WTC11 (cell line): ENCODE measurements around the gene SEPTIN10. TPM values are rescaled to one million over a fixed set of nuclear protein-coding genes. Genes with fewer than 3 reads are reported as not detected.

Source experiments
- ATAC-seq: fragments of 200-7000 bp; cut with Tn5 transposase; 2 replicates; pipeline ENCODE4 v1.10.0; 2021; ENCODE audit warnings: mild to moderate bottlenecking, moderate library complexity
- CTCF ChIA-PET: fragments of 300-600 bp; sonication (Branson Sonifier 250); formaldehyde crosslinking; loops from one replicate; lab custom pipeline; 2021; ENCODE audit warnings: antibody characterized with exemption; lab: Charles Lee
- POLR2A ChIA-PET: fragments of 350-600 bp; sonication (Branson Sonifier 250); formaldehyde crosslinking; loops from one replicate; lab custom pipeline; 2021; ENCODE audit warnings: antibody characterized with exemption; lab: Charles Lee
- DNase-seq: peaks from one replicate; pipeline ENCODE4 v3.0.0; 2021; ENCODE audit warnings: low spot score
- H3K27ac Mint-ChIP-seq: 2 replicates; pipeline ENCODE4 v1.8.0; 2021; ENCODE audit warnings: mixed read lengths
- H3K27me3 Mint-ChIP-seq: 2 replicates; pipeline ENCODE4 v1.8.0; 2021; ENCODE audit warnings: low read depth, mild to moderate bottlenecking, moderate library complexity, mixed read lengths
- H3K36me3 Mint-ChIP-seq: 2 replicates; pipeline ENCODE4 v1.8.0; 2021; ENCODE audit warnings: mixed read lengths
- H3K4me1 Mint-ChIP-seq: 2 replicates; pipeline ENCODE4 v1.8.0; 2022; ENCODE audit warnings: mixed read lengths
- H3K4me3 Mint-ChIP-seq: 2 replicates; pipeline ENCODE4 v1.8.0; 2021; ENCODE audit warnings: mild to moderate bottlenecking, moderate library complexity, mixed read lengths
- H3K9me3 Mint-ChIP-seq: 2 replicates; pipeline ENCODE4 v1.8.0; 2021; ENCODE audit warnings: mixed read lengths
- AR ChIP-seq: fragments of 250-450 bp; sonication (Bioruptor Pico); IDR thresholded peaks from 2 replicates; pipeline ENCODE4 v1.9.0; 2021; ENCODE audit warnings: mild to moderate bottlenecking
- ARID4B ChIP-seq: sonication (generic); formaldehyde crosslinking; IDR thresholded peaks from 2 replicates; pipeline ENCODE4 v1.8.0; 2023; ENCODE audit warnings: missing genetic modification reagents, mild to moderate bottlenecking, borderline replicate concordance
- CBFB ChIP-seq: sonication (generic); formaldehyde crosslinking; IDR thresholded peaks from 2 replicates; pipeline ENCODE4 v1.8.1; 2022; ENCODE audit warnings: mild to moderate bottlenecking, low read depth, missing genetic modification reagents
- CDX4 ChIP-seq: fragments of 250-450 bp; sonication (Bioruptor Pico); IDR thresholded peaks from 2 replicates; pipeline ENCODE4 v1.9.0; 2021; ENCODE audit warnings: moderate library complexity, mild to moderate bottlenecking, inconsistent platforms, borderline replicate concordance
- CREB1 ChIP-seq: sonication (generic); formaldehyde crosslinking; IDR thresholded peaks from 2 replicates; pipeline ENCODE4 v1.8.0; 2023; ENCODE audit warnings: mild to moderate bottlenecking, missing genetic modification reagents
- E2F1 ChIP-seq: sonication (generic); formaldehyde crosslinking; IDR thresholded peaks from 2 replicates; pipeline ENCODE4 v1.8.0; 2022; ENCODE audit warnings: mild to moderate bottlenecking, missing genetic modification reagents
- E2F5 ChIP-seq: sonication (generic); formaldehyde crosslinking; IDR thresholded peaks from 2 replicates; pipeline ENCODE4 v1.8.1; 2022; ENCODE audit warnings: mild to moderate bottlenecking, moderate library complexity, missing genetic modification reagents
- ESRRA ChIP-seq: sonication (generic); formaldehyde crosslinking; IDR thresholded peaks from 2 replicates; pipeline ENCODE4 v1.8.1; 2022; ENCODE audit warnings: mild to moderate bottlenecking, missing genetic modification reagents, borderline replicate concordance
- FOXK1 ChIP-seq: sonication (generic); formaldehyde crosslinking; IDR thresholded peaks from 2 replicates; pipeline ENCODE4 v1.8.0; 2022; ENCODE audit warnings: mild to moderate bottlenecking, moderate library complexity, missing genetic modification reagents
- GTF2I ChIP-seq: fragments of 250-450 bp; sonication (Bioruptor Pico); conservative IDR thresholded peaks from 2 replicates; pipeline ENCODE4 v1.4.0; 2021; ENCODE audit warnings: mild to moderate bottlenecking
- KAT7 ChIP-seq: sonication (generic); formaldehyde crosslinking; IDR thresholded peaks from 2 replicates; pipeline ENCODE4 v1.8.1; 2023; ENCODE audit warnings: missing genetic modification reagents, mild to moderate bottlenecking, borderline replicate concordance
- MXD4 ChIP-seq: fragments of 250-450 bp; sonication (Bioruptor Pico); IDR thresholded peaks from 2 replicates; pipeline ENCODE4 v1.8.0; 2021; ENCODE audit warnings: mild to moderate bottlenecking, moderate library complexity, borderline replicate concordance
- SMAD4 ChIP-seq: sonication (generic); formaldehyde crosslinking; IDR thresholded peaks from 2 replicates; pipeline ENCODE4 v1.8.0; 2022; ENCODE audit warnings: mild to moderate bottlenecking, missing genetic modification reagents
- SOX15 ChIP-seq: fragments of 250-450 bp; sonication (Bioruptor Pico); IDR thresholded peaks from 2 replicates; pipeline ENCODE4 v1.9.0; 2021; ENCODE audit warnings: mild to moderate bottlenecking
- USF2 ChIP-seq: sonication (generic); formaldehyde crosslinking; IDR thresholded peaks from 2 replicates; pipeline ENCODE4 v1.8.1; 2023; ENCODE audit warnings: mild to moderate bottlenecking, missing genetic modification reagents, moderate library complexity
- ZBTB21 ChIP-seq: sonication (generic); formaldehyde crosslinking; IDR thresholded peaks from 2 replicates; pipeline ENCODE4 v1.8.1; 2023; ENCODE audit warnings: mild to moderate bottlenecking, missing genetic modification reagents, borderline replicate concordance
- ZNF317 ChIP-seq: sonication (generic); formaldehyde crosslinking; IDR thresholded peaks from 2 replicates; pipeline ENCODE4 v1.8.1; 2023; ENCODE audit warnings: low read depth, mild to moderate bottlenecking, moderate library complexity, missing genetic modification reagents, borderline replicate concordance
- ZNF423 ChIP-seq: fragments of 250-450 bp; sonication (Bioruptor Pico); IDR thresholded peaks from 2 replicates; pipeline ENCODE4 v2.1.2; 2022; ENCODE audit warnings: mild to moderate bottlenecking, moderate library complexity
- ZNF671 ChIP-seq: fragments of 250-450 bp; sonication (Bioruptor Pico); IDR thresholded peaks from 2 replicates; pipeline ENCODE4 v1.8.0; 2021; ENCODE audit warnings: mild to moderate bottlenecking
- total RNA-seq: library from RNA; stranded (reverse); gene quantifications from 3 replicates; pipeline ENCODE4 v1.2.3, GENCODE V29; 2021

Gene SEPTIN10
- total RNA-seq, 1 experiment from 2014 or later = 86.8 TPM

GRCh38 chr2:109623297-109623696 lies 9.5 kb upstream of the SEPTIN10 start:
- DNase-seq (no peak), ATAC-seq (no peak)
- Mint-ChIP-seq H3K4me3 (no peak overlapping the region), H3K36me3 (no peaks in the 10 kb centered on the region), H3K4me1 (no peaks in the 10 kb centered on the region), H3K9me3 (no peaks in the 10 kb centered on the region), H3K27ac (no peak overlapping the region)
- TF ChIP-seq GTF2I (CRISPR knock-in tag) = no peak
- TF ChIP-seq USF2 (CRISPR knock-in tag) = no peak
- no peak for TF ChIP-seq E2F5 (CRISPR knock-in tag)
- no peak for TF ChIP-seq CREB1 (CRISPR knock-in tag)
- TF ChIP-seq CDX4 (CRISPR knock-in tag) = no peak
- no peak for TF ChIP-seq ZBTB21
- TF ChIP-seq ZNF317 (CRISPR knock-in tag) = no peak
- no peak for TF ChIP-seq CBFB (CRISPR knock-in tag)
- TF ChIP-seq SMAD4 (CRISPR knock-in tag) = no peak
- TF ChIP-seq ESRRA = no peak
- no peak for TF ChIP-seq MXD4
- no peak for TF ChIP-seq KAT7
- TF ChIP-seq SOX15 = no peak
- no peak for TF ChIP-seq ARID4B (CRISPR knock-in tag)
- TF ChIP-seq E2F1 (CRISPR knock-in tag) = no peak
- TF ChIP-seq ZNF423 (CRISPR knock-in tag) = no peak
- TF ChIP-seq FOXK1 = no peak
- TF ChIP-seq ZNF671 = no peak
- TF ChIP-seq AR (CRISPR knock-in tag) = no peak
- TF ChIP-seq, all 79 proteins: peak for 0
- CTCF ChIA-PET = no interaction called here
- H3K27me3 Mint-ChIP-seq = no peaks in the 10 kb centered on the region
- POLR2A ChIA-PET = no interaction called here
